Measurements from ENCODE around the gene DAPK1. TPM values are rescaled to one million over a fixed set of nuclear protein-coding genes. Genes with fewer than 3 reads are reported as not detected.

Gene DAPK1
- total and polyA plus RNA-seq, 12 donors = 5.4 to 44.6 (median 21.3) TPM

GRCh38 chr9:87527211-87527916 is 29.7 kb downstream of the DAPK1 start:
- H3K4me1 ChIP-seq (replicated peaks in 1 of 2) = peaks cover 0 to 27% of the 10 kb centered on the region in 2 donors
- no peak overlapping the region for H3K27ac ChIP-seq

DNA sequence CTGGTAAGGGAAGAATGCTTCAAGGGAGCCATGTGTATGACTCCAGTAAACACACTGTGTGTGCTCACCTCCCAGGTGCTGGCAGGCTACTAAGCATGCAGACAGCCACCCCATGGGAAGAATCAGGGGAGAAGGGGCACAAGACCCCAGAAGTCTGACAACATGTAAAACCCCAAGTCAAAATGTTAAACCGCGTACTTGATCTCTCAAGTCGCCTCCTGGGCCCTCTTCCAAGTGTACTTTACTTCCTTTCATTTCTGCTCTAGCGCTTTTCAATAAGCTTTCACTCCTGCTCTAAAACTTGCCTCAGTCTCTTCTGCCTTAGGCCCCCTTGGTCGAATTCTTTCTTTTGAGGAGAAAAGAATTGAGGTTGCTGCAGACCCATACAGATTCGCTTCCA is 31.3 kb downstream of the DAPK1 start:
- Histone ChIP-seq H3K36me3 (replicated peaks in 1 of 2) (no peaks in the 10 kb centered on the region), H3K27me3 (no peaks in the 10 kb centered on the region), H3K4me3 (no peak overlapping the region), H3K27ac (no peak overlapping the region), H3K9me3 (replicated peaks in 1 of 3) (no peaks in the 10 kb centered on the region), H3K4me1 (replicated peaks in 1 of 2) (peaks cover 0 to 27% of the 10 kb centered on the region in 2 donors)
- 82 to 86% (median 84%) methylated on average over 6 of the region's 6 CpGs for WGBS, 4 donors
- DNase-seq = no peak
- intact Hi-C loops (cut with DNase I) = no loop called here
- TF ChIP-seq, protein P1, sequence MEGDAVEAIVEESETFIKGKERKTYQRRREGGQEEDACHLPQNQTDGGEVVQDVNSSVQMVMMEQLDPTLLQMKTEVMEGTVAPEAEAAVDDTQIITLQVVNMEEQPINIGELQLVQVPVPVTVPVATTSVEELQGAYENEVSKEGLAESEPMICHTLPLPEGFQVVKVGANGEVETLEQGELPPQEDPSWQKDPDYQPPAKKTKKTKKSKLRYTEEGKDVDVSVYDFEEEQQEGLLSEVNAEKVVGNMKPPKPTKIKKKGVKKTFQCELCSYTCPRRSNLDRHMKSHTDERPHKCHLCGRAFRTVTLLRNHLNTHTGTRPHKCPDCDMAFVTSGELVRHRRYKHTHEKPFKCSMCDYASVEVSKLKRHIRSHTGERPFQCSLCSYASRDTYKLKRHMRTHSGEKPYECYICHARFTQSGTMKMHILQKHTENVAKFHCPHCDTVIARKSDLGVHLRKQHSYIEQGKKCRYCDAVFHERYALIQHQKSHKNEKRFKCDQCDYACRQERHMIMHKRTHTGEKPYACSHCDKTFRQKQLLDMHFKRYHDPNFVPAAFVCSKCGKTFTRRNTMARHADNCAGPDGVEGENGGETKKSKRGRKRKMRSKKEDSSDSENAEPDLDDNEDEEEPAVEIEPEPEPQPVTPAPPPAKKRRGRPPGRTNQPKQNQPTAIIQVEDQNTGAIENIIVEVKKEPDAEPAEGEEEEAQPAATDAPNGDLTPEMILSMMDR (IDR thresholded peaks at IDR 0.05) = no peak
- no peak for TF ChIP-seq POLR2A (IDR thresholded peaks at IDR 0.05)

More at GRCh38 chr9:87527211-87527916, 29.7 kb downstream of the DAPK1 start:
- no peaks in the 10 kb centered on the region for H3K36me3 ChIP-seq (replicated peaks in 1 of 2)
- intact Hi-C loops (cut with DNase I) = no loop called here
- no peaks in the 10 kb centered on the region for H3K9me3 ChIP-seq (replicated peaks in 1 of 3)
- no peak overlapping the region for H3K4me3 ChIP-seq
- no peak for TF ChIP-seq POLR2A (IDR thresholded peaks at IDR 0.05)
- TF ChIP-seq, protein P1 (IDR thresholded peaks at IDR 0.05) = no peak
- DNase-seq = no peak
- H3K27me3 ChIP-seq = no peaks in the 10 kb centered on the region
- 74 to 90% (median 81%) methylated on average over 12 to 13 of the region's 13 CpGs for WGBS, 4 donors

- H3K27me3 ChIP-seq = no peaks in the 10 kb centered on the region
- TF ChIP-seq, protein P1 (IDR thresholded peaks at IDR 0.05) = no peak
- no peak for TF ChIP-seq POLR2A (IDR thresholded peaks at IDR 0.05)
- WGBS, 4 donors = 68 to 79% (median 73%) methylated on average over 7 of the region's 7 CpGs
- peak overlapping the region in 1 of 5 donors; percentile 71 for H3K27ac ChIP-seq
- no peaks in the 10 kb centered on the region for H3K36me3 ChIP-seq (replicated peaks in 1 of 2)
- H3K4me1 ChIP-seq (replicated peaks in 1 of 2) = peaks cover 0 to 27% of the 10 kb centered on the region in 2 donors
- intact Hi-C loops (cut with DNase I) = no loop called here
- H3K9me3 ChIP-seq (replicated peaks in 1 of 3) = no peaks in the 10 kb centered on the region
- DNase-seq = peak in 1 of 7 donors; percentile 10
- H3K4me3 ChIP-seq = no peak overlapping the region
Observed at GRCh38 chr9:87529671-87530070, 32.0 kb downstream of the DAPK1 start.

DNA sequence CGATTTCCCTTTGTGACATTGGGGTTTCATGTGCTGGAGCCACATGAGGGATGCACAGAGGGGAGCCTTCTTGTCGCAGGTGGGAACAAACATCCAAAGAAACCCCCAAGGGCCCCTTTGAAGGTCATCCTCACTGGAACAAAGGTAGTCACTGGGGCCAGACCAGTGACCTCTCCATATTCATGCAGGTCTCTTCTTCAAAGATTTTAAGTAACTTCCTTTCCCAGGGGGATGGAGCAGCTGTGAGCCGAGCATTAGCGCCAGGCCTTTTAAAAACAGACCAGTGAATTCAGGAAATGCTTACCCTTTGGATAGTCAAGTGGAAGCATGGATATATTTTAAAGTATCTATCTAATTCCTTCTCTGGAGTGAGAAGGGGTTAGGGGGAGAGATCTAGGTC is 33.0 kb downstream of the DAPK1 start:
- Histone ChIP-seq H3K4me1 (replicated peaks in 1 of 2) (peaks cover 0 to 27% of the 10 kb centered on the region in 2 donors), H3K36me3 (replicated peaks in 1 of 2) (no peaks in the 10 kb centered on the region), H3K27me3 (no peaks in the 10 kb centered on the region), H3K9me3 (replicated peaks in 1 of 3) (no peaks in the 10 kb centered on the region), H3K27ac (no peak overlapping the region), H3K4me3 (no peak overlapping the region)
- TF ChIP-seq, protein P1 (IDR thresholded peaks at IDR 0.05) = no peak
- no peak for TF ChIP-seq POLR2A (IDR thresholded peaks at IDR 0.05)
- intact Hi-C loops (cut with DNase I) = no loop called here
- WGBS, 4 donors = 71 to 75% (median 72%) methylated on average over 4 of the region's 4 CpGs
- DNase-seq = no peak

All from adrenal gland (tissue), 12 donors.